ENCODE data around the gene GCGR.

GCGR gene

GRCh38 chr17:81852237-81852636 is 48.3 kb downstream of the GCGR start:
- no peak for TF ChIP-seq CTCF (IDR thresholded peaks at IDR 0.05)

- TF ChIP-seq CTCF (IDR thresholded peaks at IDR 0.05), result peak; percentile 37; the same call in 1 of the 2 replicates
These were observed 51.2 kb downstream of the GCGR start for GRCh38 chr17:81854974-81855774.

GRCh38 chr17:81858170-81858966 is 54.4 kb downstream of the GCGR start:
- TF ChIP-seq CTCF (IDR thresholded peaks at IDR 0.05), result no peak

- TF ChIP-seq CTCF (IDR thresholded peaks at IDR 0.05), result no peak
These were observed 55.3 kb downstream of the GCGR start for GRCh38 chr17:81858967-81859905.

GRCh38 chr17:81859906-81860755 is 56.2 kb downstream of the GCGR start, which contains the start of gene P4HB:
P4HB (minus strand) TSS chr17:81860535; CDS start chr17:81860471, 64 bp downstream.
- no peak for TF ChIP-seq CTCF (IDR thresholded peaks at IDR 0.05)

- no peak for TF ChIP-seq CTCF (IDR thresholded peaks at IDR 0.05)
These were observed 57.0 kb downstream of the GCGR start for GRCh38 chr17:81860756-81861568.

Data from LNCAP (cell line).